NB4 (cell line): ENCODE data around the gene ATRN.

ENCODE experiments used
- DNase-seq: peaks from one replicate; pipeline ENCODE4 v3.0.0; 2010; ENCODE audit warnings: low read depth
- H3K4me3 ChIP-seq: one replicate; pipeline ENCODE4 v1.5.1; 2011; ENCODE audit warnings: mild to moderate bottlenecking, low read depth, low read length, moderate library complexity
- MYC ChIP-seq: IDR thresholded peaks from 2 replicates; pipeline ENCODE4 v1.6.1; 2011; ENCODE audit warnings: low read depth, low read length
- POLR2A ChIP-seq: IDR thresholded peaks from 2 replicates; pipeline ENCODE4 v1.6.1; 2011; ENCODE audit warnings: mild to moderate bottlenecking; ENCODE audit not compliant: insufficient read length; ENCODE audit errors: extremely low read depth
- TF ChIP-seq, protein P1 (sequence below): IDR thresholded peaks from one replicate; pipeline ENCODE4 v1.5.1; 2012; ENCODE audit warnings: low read depth, low read length
- TF ChIP-seq, protein P2 (sequence below): IDR thresholded peaks from 2 replicates; pipeline ENCODE4 v1.6.1; 2011; ENCODE audit warnings: low read depth, low read length

ATRN gene

DNA sequence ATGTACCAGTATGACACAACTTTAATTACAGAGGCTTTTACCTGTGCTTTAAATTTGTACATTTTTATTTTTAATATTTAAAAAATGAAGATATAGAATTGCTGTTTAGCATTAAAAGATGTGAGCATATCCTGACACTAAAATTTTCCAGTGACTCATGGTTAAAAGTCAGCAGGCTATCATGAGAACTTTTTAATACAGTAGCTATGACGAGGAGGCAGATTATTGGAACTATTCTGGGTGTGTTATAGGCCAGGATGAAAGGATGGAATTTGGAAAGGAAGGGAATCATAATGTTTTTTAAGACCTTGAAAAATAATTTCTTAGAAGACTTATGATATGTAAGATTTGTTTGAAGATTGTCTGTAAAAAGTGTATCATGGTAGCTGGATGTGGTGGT, 101.3 kb downstream of the ATRN start:
- TF ChIP-seq POLR2A: no peak
- TF ChIP-seq MYC: no peak
- TF ChIP-seq, protein P1, sequence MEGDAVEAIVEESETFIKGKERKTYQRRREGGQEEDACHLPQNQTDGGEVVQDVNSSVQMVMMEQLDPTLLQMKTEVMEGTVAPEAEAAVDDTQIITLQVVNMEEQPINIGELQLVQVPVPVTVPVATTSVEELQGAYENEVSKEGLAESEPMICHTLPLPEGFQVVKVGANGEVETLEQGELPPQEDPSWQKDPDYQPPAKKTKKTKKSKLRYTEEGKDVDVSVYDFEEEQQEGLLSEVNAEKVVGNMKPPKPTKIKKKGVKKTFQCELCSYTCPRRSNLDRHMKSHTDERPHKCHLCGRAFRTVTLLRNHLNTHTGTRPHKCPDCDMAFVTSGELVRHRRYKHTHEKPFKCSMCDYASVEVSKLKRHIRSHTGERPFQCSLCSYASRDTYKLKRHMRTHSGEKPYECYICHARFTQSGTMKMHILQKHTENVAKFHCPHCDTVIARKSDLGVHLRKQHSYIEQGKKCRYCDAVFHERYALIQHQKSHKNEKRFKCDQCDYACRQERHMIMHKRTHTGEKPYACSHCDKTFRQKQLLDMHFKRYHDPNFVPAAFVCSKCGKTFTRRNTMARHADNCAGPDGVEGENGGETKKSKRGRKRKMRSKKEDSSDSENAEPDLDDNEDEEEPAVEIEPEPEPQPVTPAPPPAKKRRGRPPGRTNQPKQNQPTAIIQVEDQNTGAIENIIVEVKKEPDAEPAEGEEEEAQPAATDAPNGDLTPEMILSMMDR: no peak
- TF ChIP-seq, protein P2, sequence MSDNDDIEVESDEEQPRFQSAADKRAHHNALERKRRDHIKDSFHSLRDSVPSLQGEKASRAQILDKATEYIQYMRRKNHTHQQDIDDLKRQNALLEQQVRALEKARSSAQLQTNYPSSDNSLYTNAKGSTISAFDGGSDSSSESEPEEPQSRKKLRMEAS: no peak
- no peak for DNase-seq
- H3K4me3 ChIP-seq: no peak overlapping the region

DNA sequence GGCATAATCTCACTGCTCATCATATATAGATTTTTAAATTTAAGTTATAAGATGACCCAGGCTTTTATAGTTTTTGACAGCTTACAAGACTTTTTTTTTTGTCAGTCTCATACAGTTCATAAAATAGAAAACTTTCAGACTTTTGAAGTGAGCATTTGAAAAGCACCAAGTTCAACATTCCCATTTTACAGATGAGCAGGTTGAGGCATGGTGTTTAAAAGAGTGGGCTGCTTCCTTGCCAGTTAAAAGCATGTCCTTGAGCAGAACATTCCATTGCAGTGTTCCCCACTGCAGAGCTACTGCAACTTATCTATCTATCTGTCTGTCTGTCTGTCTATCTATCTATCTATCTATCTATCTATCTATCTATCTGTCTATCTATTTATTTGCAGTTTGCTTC, 105.5 kb downstream of the ATRN start:
- TF ChIP-seq POLR2A (no peak), MYC (no peak)
- TF ChIP-seq, protein P1: no peak
- TF ChIP-seq, protein P2: no peak
- no peak for DNase-seq
- no peak overlapping the region for H3K4me3 ChIP-seq

DNA sequence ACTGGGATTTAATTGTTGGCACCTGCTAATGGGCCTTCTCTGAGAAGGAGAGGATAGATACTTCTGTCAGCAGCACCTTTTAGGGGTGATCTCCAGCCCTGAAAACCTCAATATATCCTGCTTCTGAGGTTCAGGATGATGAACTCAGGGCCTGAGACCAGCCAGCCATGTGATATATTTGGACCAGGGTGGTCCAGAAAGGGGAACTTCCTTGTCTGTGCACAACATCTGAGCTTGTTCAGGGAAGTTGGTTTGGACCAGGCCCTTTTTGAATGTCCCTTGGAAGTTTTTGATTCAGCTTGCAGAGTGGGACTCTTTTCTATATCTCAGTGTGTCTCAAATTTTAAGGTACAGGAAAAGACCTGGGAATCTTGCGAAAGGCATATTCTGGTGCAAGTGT, 106.5 kb downstream of the ATRN start:
- no peak overlapping the region for H3K4me3 ChIP-seq
- TF ChIP-seq, protein P2: no peak
- TF ChIP-seq, protein P1: no peak
- TF ChIP-seq MYC: no peak
- no peak for TF ChIP-seq POLR2A
- DNase-seq: no peak

DNA sequence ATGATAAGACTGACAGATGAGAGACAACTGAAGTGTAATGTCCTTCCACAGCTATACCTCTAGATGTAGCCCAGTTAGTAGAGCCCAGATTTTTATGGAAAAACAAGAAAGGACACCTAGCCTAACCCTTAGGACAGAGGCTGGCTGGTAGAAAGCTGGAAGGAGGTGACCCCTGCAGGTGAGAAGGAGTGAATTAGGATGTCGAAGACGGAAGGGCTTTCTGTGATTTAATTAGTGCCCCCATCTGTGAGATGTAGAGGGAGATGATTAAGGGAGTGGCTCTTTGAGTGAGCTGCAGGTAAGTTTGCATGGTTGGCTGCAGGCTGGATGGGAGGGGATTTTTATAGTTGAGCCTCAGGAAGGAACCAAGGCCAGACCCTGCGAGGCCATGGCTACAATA, 109.6 kb downstream of the ATRN start:
- no peak overlapping the region for H3K4me3 ChIP-seq
- no peak for TF ChIP-seq POLR2A
- no peak for TF ChIP-seq MYC
- TF ChIP-seq, protein P2: no peak
- TF ChIP-seq, protein P1: no peak
- no peak for DNase-seq

DNA sequence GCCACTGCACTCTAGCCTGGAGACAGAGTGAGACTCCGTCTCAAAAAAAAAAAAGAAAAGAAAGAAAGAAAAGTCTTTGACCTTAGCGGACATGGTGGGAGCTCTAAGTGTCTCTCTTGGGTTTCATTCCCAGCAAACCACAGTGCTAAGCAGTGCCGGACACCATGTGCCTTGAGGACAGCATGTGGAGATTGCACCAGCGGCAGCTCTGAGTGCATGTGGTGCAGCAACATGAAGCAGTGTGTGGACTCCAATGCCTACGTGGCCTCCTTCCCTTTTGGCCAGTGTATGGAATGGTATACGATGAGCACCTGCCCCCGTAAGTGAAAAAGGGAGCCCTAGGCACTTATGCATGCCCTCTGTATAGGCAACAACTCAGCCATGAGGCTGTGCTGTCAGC, 112.9 kb downstream of the ATRN start:
- no peak overlapping the region for H3K4me3 ChIP-seq
- TF ChIP-seq POLR2A (no peak), MYC (no peak)
- TF ChIP-seq, protein P1: no peak
- TF ChIP-seq, protein P2: no peak
- DNase-seq: no peak

DNA sequence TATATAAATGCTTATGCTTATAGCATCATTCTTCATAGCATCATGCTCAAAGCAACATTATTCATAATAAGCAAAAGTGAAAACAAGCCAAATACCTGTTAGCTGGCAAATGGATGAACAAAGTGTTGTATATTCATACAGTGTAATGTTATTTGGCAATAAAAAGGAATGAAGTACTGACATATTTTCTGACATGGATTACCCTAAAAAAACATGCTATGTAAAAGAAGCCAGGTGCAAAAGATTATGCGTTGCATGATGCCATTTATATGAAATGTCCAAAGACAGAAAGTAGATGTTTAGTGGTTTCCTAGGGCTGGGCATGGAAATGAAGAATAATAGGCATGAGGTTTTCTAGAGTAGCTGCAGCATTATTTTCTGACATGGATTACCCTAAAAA, 115.3 kb downstream of the ATRN start:
- TF ChIP-seq, protein P2: no peak
- no peak for TF ChIP-seq MYC
- TF ChIP-seq, protein P1: no peak
- TF ChIP-seq POLR2A: no peak

More for the DNA sequence above, 115.3 kb downstream of the ATRN start:
- DNase-seq: no peak
- no peak overlapping the region for H3K4me3 ChIP-seq
